Liver (tissue), 9 donors: ENCODE data around the gene TRAK2. TPM values are rescaled to one million over a fixed set of nuclear protein-coding genes. Genes with fewer than 3 reads are reported as not detected.

Source experiments
- DNase-seq: peaks from one replicate; pipeline ENCODE4 v3.0.0-alpha.2; 2017; ENCODE audit warnings: low spot score
- H3K27ac ChIP-seq, 2 donors: one replicate each; pipeline ENCODE4 v1.7.0; 2013; ENCODE audit warnings: inconsistent platforms in 2 of 2, low read length in 2 of 2, control low read depth in 1 of 2, low read depth in 1 of 2, mild to moderate bottlenecking in 1 of 2
- H3K27me3 ChIP-seq, 4 donors: one replicate each; pipeline versions ENCODE4 v1.6.1 to v1.7.0; 2013; ENCODE audit warnings: low read length in 3 of 4, inconsistent platforms in 1 of 4, mild to moderate bottlenecking in 1 of 4, moderate library complexity in 1 of 4; ENCODE audit not compliant: control insufficient read depth in 4 of 4, insufficient read depth in 4 of 4
- H3K36me3 ChIP-seq, 4 donors: one replicate each; pipeline versions ENCODE4 v1.6.1 to v1.7.0; 2013; ENCODE audit warnings: low read length in 3 of 4, mild to moderate bottlenecking in 3 of 4, low read depth in 1 of 4, moderate library complexity in 1 of 4; ENCODE audit not compliant: control insufficient read depth in 4 of 4, insufficient read depth in 3 of 4
- H3K4me1 ChIP-seq, 4 donors: one replicate each; pipeline versions ENCODE4 v1.6.1 to v1.7.0; 2013; ENCODE audit warnings: low read length in 3 of 4, mild to moderate bottlenecking in 3 of 4, moderate library complexity in 1 of 4; ENCODE audit not compliant: control insufficient read depth in 4 of 4, insufficient read depth in 4 of 4
- H3K4me3 ChIP-seq, 3 donors: one replicate each; pipeline versions ENCODE4 v1.6.1 to v1.7.0; 2013; ENCODE audit warnings: low read length in 3 of 3, control low read depth in 1 of 3, low read depth in 1 of 3, mild to moderate bottlenecking in 1 of 3
- H3K9ac ChIP-seq, 2 donors: one replicate each; pipeline ENCODE4 v1.7.0; 2013; ENCODE audit warnings: low read length in 2 of 2, mild to moderate bottlenecking in 2 of 2, moderate library complexity in 2 of 2, control low read depth in 1 of 2, low read depth in 1 of 2
- H3K9me3 ChIP-seq, 4 donors: one replicate each; pipeline versions ENCODE4 v1.6.1 to v1.7.0; 2013; ENCODE audit warnings: low read length in 3 of 4; ENCODE audit not compliant: control insufficient read depth in 4 of 4
- EGR1 ChIP-seq, 2 donors: IDR thresholded peaks; 2 replicates each; pipeline ENCODE4 v1.6.1; 2016 to 2018; ENCODE audit warnings: antibody characterized with exemption in 2 of 2, low read depth in 2 of 2
- FOXA1 ChIP-seq: IDR thresholded peaks from 2 replicates; pipeline ENCODE4 v1.6.1; 2016; ENCODE audit warnings: antibody characterized with exemption
- FOXA2 ChIP-seq: IDR thresholded peaks from 2 replicates; pipeline ENCODE4 v1.6.1; 2016; ENCODE audit warnings: antibody characterized with exemption
- GABPA ChIP-seq, 2 donors: IDR thresholded peaks in 1 of 2; conservative IDR thresholded peaks in 1 of 2; 2 replicates each; pipeline ENCODE4 v1.6.1; 2016; ENCODE audit warnings: antibody characterized with exemption in 2 of 2, mild to moderate bottlenecking in 1 of 2, moderate library complexity in 1 of 2
- HNF4A ChIP-seq, 2 donors: conservative IDR thresholded peaks; 2 replicates each; pipeline ENCODE4 v1.6.1; 2016; ENCODE audit warnings: antibody characterized with exemption in 2 of 2, mild to moderate bottlenecking in 2 of 2
- HNF4G ChIP-seq: IDR thresholded peaks from 2 replicates; pipeline ENCODE4 v1.6.1; 2016; ENCODE audit warnings: antibody characterized with exemption
- NR2F2 ChIP-seq: IDR thresholded peaks from 2 replicates; pipeline ENCODE4 v1.6.1; 2016; ENCODE audit warnings: antibody characterized with exemption
- RXRA ChIP-seq, 2 donors: IDR thresholded peaks; 2 replicates each; pipeline ENCODE4 v1.6.1; 2017 to 2018; ENCODE audit warnings: antibody characterized with exemption in 2 of 2, mild to moderate bottlenecking in 1 of 2
- SP1 ChIP-seq: IDR thresholded peaks from 2 replicates; pipeline ENCODE4 v1.6.1; 2018; ENCODE audit warnings: antibody characterized with exemption, mild to moderate bottlenecking
- TAF1 ChIP-seq: conservative IDR thresholded peaks from 2 replicates; pipeline ENCODE4 v1.6.1; 2016; ENCODE audit warnings: antibody characterized with exemption, mild to moderate bottlenecking
- YY1 ChIP-seq: IDR thresholded peaks from 2 replicates; pipeline ENCODE4 v1.6.1; 2016; ENCODE audit warnings: antibody characterized with exemption, mild to moderate bottlenecking
- WGBS: extraction: QIAGEN DNeasy Blood & Tissue Kit; methylation state at CpG from one replicate; pipeline ENCODE4 v1.1.7; 2013; 5-methylcytosine and 5-hydroxymethylcytosine counted together
- polyA plus RNA-seq, 2 donors: library from polyadenylated mRNA; stranded (reverse) in 1 of 2; unstranded in 1 of 2; fragments of 200-250 nt in 1 of 2; fragments of >200 nt in 1 of 2; fragmentation: Nextera tagmentation in 1 of 2; extraction: Ambion mirVana in 1 of 2; gene quantifications; one replicate each; pipeline versions ENCODE4 v1.2.1 to v1.2.3, GENCODE V29; 2013 to 2015
- total RNA-seq, 2 donors: library from RNA; depleted of rRNA; stranded (reverse); fragments of >200 nt; gene quantifications; one replicate each; pipeline ENCODE4 v1.2.3, GENCODE V29; 2014
- TF ChIP-seq, protein P1 (sequence below): IDR thresholded peaks from 2 replicates; pipeline ENCODE4 v1.6.1; 2016; ENCODE audit warnings: antibody characterized with exemption
- TF ChIP-seq, protein P2 (sequence below): fragments of 150-350 bp; IDR thresholded peaks from 2 replicates; pipeline ENCODE4 v1.5.1; 2017; ENCODE audit warnings: improper control_type of control experiment, low read depth, low read length; ENCODE audit not compliant: missing input control
- TF ChIP-seq, protein P3 (sequence below): IDR thresholded peaks from 2 replicates; pipeline ENCODE4 v1.6.1; 2016; ENCODE audit warnings: antibody characterized with exemption, mild to moderate bottlenecking
- donor health status: healthy.
- donor health status: healthy.
- donor health status: healthy.
- donor health status: healthy.
- donor health status: healthy.

The TRAK2 gene
- total and polyA plus RNA-seq, 4 donors = 6.1 to 207 (median 12.4) TPM

DNA sequence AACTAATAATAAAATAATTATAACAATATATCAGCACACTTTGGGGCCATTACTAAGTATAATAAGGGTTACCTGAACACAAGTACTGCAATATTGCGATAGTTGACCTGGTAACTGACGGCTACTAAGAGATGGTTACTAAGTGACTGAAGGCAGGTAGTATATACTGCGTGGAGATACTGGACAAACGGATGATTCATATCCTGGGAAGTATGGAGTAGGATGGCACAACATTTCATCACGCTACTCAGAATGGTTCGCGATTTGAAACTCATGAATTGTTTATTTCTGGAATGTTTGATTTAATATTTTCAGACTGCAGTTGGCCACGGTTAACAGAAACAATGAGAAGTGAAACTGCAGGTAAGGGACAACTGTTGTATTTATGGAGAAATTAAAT lies 54.7 kb downstream of the TRAK2 start:
- TF ChIP-seq EGR1 (IDR thresholded peaks at IDR 0.05; ENCODE audit: low read depth in 2 of 2) = no peak
- no peak for TF ChIP-seq YY1
- TF ChIP-seq, protein P1, sequence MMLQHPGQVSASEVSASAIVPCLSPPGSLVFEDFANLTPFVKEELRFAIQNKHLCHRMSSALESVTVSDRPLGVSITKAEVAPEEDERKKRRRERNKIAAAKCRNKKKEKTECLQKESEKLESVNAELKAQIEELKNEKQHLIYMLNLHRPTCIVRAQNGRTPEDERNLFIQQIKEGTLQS = no peak
- no peak for TF ChIP-seq FOXA1
- TF ChIP-seq, protein P2, sequence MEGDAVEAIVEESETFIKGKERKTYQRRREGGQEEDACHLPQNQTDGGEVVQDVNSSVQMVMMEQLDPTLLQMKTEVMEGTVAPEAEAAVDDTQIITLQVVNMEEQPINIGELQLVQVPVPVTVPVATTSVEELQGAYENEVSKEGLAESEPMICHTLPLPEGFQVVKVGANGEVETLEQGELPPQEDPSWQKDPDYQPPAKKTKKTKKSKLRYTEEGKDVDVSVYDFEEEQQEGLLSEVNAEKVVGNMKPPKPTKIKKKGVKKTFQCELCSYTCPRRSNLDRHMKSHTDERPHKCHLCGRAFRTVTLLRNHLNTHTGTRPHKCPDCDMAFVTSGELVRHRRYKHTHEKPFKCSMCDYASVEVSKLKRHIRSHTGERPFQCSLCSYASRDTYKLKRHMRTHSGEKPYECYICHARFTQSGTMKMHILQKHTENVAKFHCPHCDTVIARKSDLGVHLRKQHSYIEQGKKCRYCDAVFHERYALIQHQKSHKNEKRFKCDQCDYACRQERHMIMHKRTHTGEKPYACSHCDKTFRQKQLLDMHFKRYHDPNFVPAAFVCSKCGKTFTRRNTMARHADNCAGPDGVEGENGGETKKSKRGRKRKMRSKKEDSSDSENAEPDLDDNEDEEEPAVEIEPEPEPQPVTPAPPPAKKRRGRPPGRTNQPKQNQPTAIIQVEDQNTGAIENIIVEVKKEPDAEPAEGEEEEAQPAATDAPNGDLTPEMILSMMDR = no peak
- no peak for TF ChIP-seq HNF4A (conservative IDR thresholded peaks at IDR 0.05)
- TF ChIP-seq SP1 = no peak
- TF ChIP-seq NR2F2 = no peak
- no peak for TF ChIP-seq RXRA (IDR thresholded peaks at IDR 0.05)
- TF ChIP-seq GABPA (IDR thresholded peaks at IDR 0.05 in 1 of 2, conservative IDR thresholded peaks at IDR 0.05 in 1 of 2) = no peak
- no peak for TF ChIP-seq FOXA2
- no peak for TF ChIP-seq TAF1
- TF ChIP-seq, protein P3, sequence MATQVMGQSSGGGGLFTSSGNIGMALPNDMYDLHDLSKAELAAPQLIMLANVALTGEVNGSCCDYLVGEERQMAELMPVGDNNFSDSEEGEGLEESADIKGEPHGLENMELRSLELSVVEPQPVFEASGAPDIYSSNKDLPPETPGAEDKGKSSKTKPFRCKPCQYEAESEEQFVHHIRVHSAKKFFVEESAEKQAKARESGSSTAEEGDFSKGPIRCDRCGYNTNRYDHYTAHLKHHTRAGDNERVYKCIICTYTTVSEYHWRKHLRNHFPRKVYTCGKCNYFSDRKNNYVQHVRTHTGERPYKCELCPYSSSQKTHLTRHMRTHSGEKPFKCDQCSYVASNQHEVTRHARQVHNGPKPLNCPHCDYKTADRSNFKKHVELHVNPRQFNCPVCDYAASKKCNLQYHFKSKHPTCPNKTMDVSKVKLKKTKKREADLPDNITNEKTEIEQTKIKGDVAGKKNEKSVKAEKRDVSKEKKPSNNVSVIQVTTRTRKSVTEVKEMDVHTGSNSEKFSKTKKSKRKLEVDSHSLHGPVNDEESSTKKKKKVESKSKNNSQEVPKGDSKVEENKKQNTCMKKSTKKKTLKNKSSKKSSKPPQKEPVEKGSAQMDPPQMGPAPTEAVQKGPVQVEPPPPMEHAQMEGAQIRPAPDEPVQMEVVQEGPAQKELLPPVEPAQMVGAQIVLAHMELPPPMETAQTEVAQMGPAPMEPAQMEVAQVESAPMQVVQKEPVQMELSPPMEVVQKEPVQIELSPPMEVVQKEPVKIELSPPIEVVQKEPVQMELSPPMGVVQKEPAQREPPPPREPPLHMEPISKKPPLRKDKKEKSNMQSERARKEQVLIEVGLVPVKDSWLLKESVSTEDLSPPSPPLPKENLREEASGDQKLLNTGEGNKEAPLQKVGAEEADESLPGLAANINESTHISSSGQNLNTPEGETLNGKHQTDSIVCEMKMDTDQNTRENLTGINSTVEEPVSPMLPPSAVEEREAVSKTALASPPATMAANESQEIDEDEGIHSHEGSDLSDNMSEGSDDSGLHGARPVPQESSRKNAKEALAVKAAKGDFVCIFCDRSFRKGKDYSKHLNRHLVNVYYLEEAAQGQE = no peak
- 85% methylated on average over 8 of the region's 8 CpGs for WGBS
- H3K4me3 ChIP-seq = no peak overlapping the region
- no peaks in the 10 kb centered on the region for H3K9me3 ChIP-seq
- no peaks in the 10 kb centered on the region for H3K27me3 ChIP-seq
- no peak overlapping the region for H3K9ac ChIP-seq
- H3K27ac ChIP-seq = no peak overlapping the region
- H3K36me3 ChIP-seq = peaks cover 8 to 36% (median 26%) of the 10 kb centered on the region in 4 donors
- H3K4me1 ChIP-seq = no peaks in the 10 kb centered on the region
- DNase-seq = no peak

DNA sequence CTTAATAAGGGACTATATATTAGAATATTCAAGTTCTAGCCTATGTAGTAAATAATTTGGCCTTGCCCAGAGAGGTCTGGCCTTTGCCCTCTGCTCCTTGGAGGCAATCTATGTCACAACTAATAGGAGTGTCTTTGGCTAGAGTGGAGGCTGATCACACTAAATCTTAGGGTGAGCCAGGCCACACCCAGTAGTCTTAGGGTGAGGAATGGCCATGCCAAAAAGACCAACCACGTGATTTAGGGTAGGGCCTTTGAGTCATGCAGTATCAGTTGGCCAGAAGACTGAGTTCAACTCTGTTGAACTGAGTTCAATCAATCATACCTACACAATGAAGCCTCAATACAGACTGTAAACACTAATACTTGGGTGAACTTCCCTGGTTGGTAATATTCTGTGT lies 68.1 kb downstream of the TRAK2 start:
- DNase-seq = no peak
- H3K4me1 ChIP-seq = no peaks in the 10 kb centered on the region
- no peaks in the 10 kb centered on the region for H3K27me3 ChIP-seq
- H3K36me3 ChIP-seq = peaks cover 3 to 43% (median 29%) of the 10 kb centered on the region in 4 donors
- 77% methylated on average over 1 of the region's 1 CpG for WGBS
- H3K9me3 ChIP-seq = no peaks in the 10 kb centered on the region
- H3K4me3 ChIP-seq = no peak overlapping the region
- H3K27ac ChIP-seq = no peak overlapping the region
- H3K9ac ChIP-seq = no peak overlapping the region
- TF ChIP-seq HNF4G (no peak), HNF4A (conservative IDR thresholded peaks at IDR 0.05) (no peak), NR2F2 (no peak), YY1 (no peak), TAF1 (no peak), SP1 (no peak)
- TF ChIP-seq, protein P1 = no peak
